Left renal pelvis (tissue), 4 donors: ENCODE measurements around the gene CHRNB4. TPM values are rescaled to one million over a fixed set of nuclear protein-coding genes. Genes with fewer than 3 reads are reported as not detected.
"Not testable (repeated sequence)": the region's sequence is repeated elsewhere in the genome, so short reads cannot be mapped to it uniquely, and the experiment has no call there.

ENCODE experiments used
- DNase-seq, 4 donors: peaks; one replicate each; pipeline ENCODE4 v3.0.0-alpha.2; 2013; ENCODE audit warnings: low read depth in 4 of 4, low spot score in 3 of 4
- polyA plus RNA-seq, 4 donors: library from polyadenylated mRNA; unstranded; fragments of 120-200 nt; gene quantifications; one replicate each; pipeline ENCODE4 v1.2.1, GENCODE V29; 2013; ENCODE audit not compliant: insufficient read length in 4 of 4

Gene CHRNB4, protein sequence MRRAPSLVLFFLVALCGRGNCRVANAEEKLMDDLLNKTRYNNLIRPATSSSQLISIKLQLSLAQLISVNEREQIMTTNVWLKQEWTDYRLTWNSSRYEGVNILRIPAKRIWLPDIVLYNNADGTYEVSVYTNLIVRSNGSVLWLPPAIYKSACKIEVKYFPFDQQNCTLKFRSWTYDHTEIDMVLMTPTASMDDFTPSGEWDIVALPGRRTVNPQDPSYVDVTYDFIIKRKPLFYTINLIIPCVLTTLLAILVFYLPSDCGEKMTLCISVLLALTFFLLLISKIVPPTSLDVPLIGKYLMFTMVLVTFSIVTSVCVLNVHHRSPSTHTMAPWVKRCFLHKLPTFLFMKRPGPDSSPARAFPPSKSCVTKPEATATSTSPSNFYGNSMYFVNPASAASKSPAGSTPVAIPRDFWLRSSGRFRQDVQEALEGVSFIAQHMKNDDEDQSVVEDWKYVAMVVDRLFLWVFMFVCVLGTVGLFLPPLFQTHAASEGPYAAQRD
- polyA plus RNA-seq, result 1 to 10 TPM; 2.0 to 3.1 (median 2.9) TPM

DNA sequence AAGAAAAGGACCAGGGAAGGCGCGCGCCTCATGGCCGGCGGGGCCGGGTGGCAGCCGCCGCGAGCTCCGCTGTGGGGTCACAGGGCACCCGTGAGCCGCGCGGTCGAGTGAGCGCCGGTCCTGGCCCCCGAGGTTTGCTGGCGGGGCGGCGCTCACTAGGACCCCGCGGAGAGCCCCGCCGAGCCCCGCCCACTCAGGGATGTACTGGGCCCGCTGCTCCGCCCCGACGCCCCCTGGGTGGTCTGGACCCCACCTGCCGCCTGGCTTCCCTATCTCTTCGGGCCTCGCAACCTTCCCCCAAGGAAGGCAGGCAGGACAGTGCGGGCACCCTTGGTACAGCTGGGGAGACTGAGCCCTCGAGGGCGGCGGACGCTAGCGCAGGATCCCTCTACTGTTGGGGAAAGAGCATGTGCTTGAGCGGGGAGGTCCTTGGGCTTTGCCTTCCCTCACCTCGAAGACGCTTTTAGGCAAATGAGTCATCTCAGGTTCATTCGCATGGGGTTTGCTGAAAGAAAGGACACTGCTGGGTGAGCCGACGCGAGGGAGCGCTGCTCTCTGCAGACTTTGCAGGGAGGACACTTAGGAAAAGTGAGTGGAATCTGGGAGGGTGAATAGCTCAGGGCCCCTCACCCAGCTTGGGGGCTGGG, at the start of gene CHRNB4:
Gene CHRNB4 (minus strand): TSS at position 109 of the 647 bp plus-strand sequence. CDS start 77 bp downstream, at position 32.
- peak in 1 of 4 donors; percentile 50 for DNase-seq

DNA sequence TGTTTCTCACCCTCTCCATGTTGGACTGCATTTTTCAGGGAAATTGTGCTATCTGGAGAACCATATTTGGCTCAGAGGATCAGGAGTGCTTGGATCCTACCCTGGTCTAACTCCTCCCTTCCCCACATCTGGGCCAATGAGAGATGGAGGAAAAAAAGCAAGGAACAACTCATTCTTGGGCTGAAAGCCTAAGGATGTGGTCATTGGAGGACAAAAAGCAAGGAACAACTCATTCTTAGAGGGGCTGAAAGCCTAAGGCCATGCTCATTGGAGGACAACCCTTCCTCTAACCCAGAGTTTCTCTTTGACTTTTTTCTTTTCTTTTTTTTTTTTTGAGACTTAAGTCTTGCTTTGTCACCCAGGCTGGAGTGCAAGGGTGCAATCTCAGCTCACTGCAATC, 48.6 kb upstream of the CHRNB4 start:
- DNase-seq, result no peak

DNA sequence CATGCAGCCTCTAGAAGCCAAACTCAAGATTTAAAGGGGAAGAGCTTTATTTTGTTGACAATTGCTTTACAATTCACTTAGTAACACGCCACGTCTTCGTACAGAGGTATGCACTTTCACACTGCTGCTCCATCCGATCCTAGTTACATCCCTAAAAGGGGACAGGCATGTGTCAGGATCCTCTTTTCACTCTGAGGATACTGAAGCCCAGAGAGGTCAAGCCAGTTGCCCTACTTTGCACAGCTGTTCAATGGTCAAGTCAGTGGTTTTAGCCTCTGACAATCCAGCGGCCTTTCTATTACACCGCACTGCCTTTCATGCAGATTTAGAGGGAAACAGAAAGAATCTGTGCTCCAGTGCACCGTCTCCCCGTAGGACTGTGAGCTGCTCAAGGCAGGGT, 44.9 kb upstream of the CHRNB4 start:
- no peak for DNase-seq

DNA sequence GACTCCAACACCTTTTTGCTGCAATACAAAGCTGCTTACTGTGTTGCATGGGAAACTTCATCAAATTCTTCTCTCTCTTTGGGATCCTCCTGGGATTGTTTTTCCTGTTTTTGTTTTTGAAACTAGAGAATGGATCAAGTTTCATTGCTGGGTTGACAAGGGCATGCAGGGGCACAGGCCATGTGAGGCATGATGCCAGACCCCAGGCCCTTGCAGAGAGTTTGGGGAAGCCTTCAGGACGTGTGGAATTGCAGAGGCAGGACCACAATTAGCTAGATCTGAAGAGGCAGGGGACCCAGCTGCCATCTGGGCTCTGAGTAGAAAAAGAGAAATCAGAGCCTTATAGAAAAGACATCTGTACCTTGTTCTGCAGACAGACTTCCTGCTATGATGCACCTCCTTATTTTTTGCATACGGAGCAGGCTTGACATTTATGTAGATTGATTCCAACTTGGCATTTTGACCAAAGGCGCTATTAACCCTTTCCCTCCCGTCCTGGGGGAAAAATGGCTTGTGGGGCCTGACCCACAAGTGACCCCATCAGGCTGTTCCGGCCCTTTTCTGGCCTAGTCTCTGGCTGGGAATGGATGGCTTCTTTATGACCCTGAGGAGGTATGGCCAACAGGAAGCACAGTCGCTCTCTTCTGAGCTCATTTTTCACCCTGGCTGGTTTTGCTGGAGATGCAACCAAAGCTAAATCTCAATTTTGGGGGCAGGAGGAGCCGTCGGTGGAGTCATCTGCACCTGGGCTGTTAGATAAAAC, 44.3 kb upstream of the CHRNB4 start:
- no peak for DNase-seq

DNA sequence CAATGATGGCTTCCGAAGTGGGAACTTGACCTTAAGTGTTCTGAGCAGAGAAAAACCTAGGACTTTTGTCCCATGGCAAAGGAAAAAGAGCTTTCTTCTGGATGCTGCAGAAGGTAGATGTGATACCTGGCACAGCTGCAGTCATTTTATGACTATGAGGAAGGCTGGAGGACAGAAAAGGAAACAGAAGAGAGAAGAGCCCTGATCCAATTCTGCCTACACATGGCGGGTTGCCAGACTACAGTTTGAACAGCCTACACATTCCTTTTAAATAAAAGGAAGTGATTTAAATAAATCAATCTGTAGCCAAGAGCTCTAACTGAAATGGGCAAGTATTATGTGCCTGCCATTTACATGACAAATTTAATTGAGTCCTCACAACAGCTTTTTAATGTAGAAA, 43.6 kb upstream of the CHRNB4 start:
- no peak for DNase-seq

DNA sequence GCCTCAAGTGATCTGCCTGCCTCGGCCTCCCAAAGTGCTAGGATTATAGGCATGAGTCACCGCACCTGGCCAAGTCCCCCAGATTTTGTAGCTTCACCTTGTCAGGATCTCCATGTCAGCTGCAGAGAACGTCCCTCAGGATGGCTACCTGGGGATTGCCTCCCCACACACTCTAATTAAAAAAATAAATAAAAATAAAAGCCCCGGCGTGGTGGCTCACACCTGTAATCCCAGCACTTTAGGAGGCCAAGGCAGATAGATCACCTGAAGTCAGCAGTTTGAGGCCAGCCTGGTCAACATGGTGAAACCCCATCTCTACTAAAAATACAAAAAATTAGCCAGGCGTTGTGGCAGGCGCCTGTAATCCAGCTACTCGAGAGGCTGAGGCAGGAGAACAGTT, 42.6 kb upstream of the CHRNB4 start:
- DNase-seq, result not testable (repeated sequence)

DNA sequence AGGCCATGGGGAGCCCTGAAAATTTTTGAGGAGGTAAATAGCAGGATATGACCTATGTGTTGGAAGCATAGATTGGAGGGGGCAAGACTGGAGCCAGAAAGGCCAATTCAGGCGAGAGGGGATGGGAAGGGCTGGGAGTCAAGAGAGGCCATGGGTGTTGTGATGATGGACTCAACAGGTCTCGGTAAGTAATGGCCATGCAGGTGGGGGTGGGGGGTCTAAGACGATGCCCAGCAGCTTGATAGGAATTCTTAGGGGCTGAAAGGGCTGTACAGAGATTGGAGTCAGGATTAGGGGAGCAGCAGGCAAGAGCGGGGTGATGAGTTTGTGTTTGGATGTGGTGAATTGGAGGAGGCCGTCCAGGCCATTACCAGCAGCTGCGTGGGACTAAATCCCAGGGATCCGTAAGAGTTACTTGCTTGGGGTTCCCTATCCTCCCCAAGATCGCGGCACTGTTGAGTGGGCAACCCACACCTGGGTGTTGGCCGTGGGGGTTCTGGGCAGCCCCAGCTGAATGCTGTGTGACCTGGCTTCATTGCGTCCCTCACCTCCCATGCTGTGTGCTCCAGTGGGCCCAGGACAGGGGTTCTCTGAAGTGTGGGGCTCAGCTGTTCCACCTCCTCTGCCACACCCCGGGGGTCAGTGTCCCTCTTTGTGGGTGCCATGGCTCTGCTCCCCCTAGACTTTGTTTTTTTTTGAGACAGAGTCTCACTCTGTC, 41.8 kb upstream of the CHRNB4 start:
- no peak for DNase-seq

DNA sequence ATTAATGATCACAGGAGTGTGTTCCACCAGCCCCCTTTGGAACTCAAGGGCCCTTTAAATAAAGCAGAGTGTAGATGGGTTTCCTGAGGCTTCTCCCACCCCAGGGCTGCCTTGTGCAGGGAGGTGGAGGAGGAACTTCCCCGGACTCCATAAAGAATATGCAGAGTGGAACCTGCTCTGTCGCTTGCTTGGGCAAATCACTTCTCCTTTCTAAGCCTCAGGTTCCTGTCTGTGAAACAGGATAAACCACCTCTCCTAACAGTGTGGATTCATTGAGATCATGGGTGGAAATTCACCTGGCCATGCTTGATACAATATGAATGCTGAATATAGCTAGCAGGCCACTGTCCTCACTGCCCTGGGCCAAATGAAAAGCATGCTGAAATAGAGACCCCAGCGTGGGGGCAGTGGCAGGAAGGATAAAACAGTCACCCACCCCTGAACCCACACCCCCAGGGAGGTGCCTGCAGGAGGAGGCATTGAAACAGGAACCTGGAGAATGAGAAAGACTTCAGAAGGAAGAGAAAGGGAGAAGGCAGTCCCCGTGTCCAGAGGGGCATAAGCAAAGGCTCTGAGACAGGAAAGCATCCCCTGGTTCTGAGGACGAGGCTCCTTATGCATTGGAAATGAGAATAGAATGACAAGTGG, 41.1 kb upstream of the CHRNB4 start:
- DNase-seq, result no peak

DNA sequence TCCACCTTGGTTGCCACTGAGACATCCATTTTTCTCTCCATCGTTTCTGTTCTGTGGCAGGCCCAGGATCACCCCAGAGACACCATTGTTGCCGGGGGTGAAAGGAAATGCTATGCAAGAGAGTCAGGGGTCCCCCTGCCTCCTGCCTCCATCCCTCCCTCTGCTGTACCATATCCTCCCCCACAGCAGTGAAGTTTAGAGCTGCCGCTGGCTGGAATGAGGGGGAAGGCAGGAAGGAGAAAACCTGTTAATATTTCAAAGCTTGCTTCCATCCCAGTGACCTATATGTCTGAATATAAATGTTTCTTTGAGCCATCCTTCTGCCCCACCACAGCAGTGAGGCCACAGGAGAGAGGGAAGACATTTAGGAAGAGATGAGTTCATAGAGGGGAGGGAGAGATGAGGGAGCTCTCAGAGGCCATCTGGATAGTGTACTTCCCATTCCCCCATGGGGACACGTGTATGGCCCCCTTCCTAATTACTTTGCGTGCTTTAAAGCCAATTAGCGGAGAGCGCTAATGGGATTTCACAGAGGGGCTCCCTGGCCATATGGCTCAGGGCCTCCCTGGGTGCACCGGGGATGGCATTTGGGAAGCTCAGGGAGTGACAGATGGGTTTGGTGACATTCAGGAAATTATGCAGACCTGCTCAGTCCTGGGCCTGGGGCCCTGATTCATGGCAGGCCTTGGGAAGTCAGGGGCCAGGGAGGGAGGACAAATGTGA, 40.4 kb upstream of the CHRNB4 start:
- no peak for DNase-seq

DNA sequence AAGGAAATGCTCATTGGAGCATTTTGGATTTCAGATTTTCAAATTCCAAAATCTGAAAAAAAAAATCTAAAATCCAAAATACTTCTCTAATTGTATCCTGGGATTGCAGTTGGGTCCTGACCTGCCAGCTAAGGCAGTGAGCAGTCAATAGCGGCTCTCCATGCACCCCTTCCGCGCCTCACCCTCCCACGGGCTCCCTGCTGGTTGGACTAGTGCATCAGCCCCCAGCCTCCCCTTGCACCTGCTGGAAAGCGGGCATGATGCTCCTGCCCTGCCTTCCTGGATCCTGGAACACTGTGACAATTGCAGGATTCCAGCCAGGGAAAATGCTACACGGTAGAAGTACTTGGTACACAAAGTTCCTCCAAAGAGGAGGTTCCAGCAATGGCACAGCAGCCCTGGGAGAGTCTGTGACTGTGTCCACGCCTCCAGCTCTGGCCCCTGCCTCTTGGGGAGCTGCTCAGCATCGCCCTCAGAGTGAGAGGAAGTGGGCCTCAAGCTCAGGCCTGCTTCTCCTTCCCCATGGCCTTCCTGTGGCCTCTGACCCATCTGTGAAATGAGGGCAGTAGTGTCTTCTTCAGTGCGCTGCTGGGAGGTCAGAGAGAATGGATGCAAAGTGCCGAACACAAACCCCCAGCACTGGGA, 39.5 kb upstream of the CHRNB4 start:
- no peak for DNase-seq

DNA sequence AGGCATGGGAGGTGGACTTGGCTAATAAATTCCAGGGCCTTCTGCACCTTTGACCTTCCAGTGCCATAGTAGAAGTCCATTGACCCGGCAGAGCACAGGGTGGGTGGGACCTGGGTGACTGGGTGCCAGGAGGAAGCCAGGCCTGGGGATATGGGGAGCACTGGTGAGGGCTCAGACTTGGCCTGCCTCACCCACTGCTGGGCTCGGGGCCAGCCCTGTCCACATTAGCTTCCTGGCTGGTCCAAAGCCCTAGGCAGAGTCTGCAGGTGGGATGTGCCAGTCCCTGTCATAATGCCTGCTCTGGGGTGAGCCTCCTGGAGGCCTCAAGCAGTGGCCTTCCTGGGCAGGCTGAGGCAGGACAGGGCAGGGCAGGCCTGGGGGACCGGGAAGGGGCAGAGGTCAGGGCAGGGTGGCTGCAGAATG, 38.1 kb upstream of the CHRNB4 start:
- no peak for DNase-seq

DNA sequence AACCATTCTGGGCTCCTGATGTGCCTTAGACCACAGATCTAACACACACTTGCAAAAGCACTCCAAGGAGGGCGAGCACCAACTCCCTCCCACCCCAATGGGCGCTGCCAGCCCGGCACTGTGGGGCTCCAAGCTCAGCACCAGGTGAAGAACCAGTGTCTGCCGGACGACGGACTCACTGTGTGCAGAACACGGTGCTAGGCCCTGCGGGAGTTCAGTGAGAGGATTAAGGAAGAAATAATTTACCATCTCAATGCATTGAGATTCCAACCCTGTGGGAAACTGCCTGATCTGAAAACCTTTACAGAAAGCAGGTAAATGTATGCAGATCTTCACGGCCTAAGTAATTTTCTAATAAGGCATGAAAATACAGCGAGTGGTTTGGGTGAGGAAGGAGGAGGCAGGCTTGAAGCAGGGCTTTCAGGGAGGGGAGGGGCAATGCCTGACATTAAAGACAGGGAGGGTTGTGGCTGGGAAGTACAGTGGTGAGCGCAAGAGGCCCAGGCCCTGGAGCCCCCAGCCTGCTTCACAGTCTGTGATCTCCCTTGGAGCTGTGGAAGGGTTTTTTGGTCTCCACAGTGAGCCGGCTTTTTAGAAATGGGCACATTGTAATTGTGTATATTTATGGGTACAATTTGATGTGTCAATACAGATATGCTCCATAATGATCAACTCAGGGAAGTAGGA, 35.6 kb upstream of the CHRNB4 start:
- DNase-seq, result no peak

DNA sequence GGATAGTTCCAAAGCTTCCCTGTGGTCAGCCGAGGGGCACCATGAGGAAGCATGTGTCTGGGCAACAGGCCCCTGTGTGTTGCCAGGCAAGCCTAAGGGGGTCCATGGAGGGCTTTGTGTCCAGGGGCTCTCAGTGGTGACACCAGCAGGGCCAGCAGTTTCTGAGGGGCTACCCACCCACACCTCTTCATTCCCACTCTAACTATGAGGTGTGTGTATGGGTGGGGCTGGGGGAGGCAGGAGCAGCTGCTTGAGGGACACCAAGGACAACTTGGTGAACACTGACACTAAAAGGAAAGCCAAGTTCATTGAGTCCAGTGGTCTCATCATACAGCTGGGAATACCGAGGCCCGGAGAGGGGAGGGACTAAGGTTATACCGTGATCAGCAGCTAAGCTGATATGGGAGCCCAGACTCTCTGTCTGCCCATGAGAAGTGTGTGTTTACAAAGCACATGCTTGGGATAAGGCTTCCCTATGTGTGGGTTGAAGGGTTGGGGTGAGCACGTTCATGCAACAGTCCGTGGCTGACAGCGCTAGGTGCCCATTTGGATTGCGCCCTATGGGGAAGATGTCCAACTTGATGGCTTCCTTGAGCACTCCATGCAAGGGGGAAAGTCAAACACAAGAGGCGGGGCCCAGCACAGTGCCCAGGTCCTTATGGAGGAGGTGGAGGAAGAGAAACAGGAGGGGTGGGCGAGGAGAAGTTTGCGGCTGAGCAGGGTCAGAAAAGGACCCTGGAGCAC, 34.8 kb upstream of the CHRNB4 start:
- no peak for DNase-seq

DNA sequence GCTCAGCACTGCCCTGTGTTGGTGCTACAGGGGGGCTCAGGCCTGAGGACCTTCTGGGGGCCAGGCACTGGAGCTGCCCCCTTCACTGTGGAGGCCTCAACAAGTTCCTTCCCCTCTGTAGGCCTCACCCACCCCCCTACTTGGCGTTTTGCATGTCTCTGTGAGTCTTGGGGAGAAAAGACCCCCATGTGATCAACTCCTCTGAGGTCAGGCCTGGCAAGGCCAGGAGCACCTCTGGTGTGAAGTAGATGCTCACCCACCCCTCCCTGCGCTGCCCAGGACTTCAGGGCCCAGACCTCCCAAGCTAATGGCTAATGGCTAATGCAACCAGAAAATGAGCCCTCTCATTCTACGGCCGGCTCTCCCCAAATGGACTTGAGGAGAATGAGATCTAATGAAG, 34.2 kb upstream of the CHRNB4 start:
- no peak for DNase-seq

DNA sequence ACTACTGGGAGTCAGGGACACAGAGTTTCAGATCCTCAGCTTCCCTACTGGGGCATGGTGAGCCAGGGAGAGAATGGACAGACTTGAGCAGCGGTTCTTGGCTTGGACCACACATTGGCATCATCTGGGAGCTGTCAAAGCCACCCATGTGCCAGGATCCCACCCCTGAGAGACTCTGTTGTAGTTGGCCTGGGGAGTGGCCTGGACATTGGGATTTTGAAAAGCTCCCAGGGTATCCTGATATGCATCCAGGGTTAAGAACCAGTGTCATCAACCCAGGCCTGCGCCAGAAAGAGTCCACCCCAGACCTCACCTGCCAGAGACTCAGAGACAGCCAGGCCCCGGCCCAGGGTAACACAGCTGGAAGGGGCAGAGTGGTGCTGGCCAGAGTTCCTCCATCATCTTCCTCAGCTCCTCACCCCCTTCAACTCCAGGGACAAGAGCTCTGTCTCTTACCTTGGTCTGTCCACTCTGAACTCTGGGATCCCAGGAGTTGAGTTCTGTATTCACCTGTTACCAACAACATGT, 33.0 kb upstream of the CHRNB4 start:
- DNase-seq, result no peak

DNA sequence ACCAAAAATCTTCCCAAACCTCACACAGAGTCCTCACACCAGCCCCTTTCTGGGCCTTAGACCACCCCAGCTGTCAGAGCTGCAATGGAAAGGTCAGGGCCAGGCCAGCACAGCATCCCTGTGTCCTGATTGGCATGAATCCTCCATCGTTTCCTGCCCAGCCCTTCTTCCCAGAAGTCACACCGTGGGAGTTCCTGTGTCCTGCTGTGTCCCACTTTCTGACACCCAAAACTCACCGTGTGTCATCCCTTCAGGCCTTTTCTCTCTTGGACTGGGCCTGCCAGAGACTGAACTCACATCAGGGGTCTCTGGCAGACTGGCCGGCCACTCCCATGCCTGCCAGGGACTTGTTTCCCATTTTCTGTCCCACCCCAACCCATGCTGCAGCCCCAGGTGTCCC, 32.5 kb upstream of the CHRNB4 start:
- DNase-seq, result no peak

DNA sequence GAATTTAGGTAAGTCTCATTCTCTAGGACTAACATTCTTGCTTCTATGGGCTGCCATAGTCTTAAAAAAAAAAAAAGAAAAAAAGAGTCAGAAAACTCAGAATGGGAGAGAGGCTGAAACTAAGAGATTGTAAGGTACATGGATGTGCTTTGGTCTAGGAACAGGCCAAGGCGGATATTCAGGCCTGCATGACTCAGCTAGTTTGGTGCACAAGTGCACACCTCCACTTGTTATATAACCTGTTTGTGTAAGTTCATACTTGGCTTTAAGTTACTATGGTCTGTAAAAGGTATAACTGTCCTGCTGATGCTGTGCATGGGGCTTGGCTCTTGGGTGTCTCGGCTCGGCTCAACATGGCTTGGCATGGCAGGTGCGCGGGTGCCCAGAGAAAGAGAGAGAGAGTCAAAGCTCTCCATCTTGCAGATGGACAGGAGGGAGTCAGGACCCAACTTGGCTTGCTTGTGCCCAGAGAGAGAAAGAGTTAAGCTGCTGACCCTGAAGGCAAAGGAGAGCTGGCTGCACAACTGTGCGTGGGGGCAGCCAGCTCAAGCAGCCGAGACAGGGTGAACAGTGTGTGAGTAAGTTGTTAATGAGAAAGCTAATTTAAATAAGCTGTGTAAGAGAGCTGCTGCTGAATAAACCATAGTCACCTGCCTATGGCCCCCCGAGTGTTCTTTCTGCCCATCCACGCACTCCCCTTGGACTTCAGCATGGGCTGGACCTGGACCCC, 31.4 kb upstream of the CHRNB4 start:
- DNase-seq, result no peak
